GM19452 (cell line): Measurements from ENCODE around the gene CCDC136.

Experiments
- ATAC-seq: cut with Tn5 transposase; IDR thresholded peaks from one replicate; pipeline ENCODE4 v1.9.1; 2021; ENCODE audit not compliant: unreplicated experiment

Gene CCDC136

DNA sequence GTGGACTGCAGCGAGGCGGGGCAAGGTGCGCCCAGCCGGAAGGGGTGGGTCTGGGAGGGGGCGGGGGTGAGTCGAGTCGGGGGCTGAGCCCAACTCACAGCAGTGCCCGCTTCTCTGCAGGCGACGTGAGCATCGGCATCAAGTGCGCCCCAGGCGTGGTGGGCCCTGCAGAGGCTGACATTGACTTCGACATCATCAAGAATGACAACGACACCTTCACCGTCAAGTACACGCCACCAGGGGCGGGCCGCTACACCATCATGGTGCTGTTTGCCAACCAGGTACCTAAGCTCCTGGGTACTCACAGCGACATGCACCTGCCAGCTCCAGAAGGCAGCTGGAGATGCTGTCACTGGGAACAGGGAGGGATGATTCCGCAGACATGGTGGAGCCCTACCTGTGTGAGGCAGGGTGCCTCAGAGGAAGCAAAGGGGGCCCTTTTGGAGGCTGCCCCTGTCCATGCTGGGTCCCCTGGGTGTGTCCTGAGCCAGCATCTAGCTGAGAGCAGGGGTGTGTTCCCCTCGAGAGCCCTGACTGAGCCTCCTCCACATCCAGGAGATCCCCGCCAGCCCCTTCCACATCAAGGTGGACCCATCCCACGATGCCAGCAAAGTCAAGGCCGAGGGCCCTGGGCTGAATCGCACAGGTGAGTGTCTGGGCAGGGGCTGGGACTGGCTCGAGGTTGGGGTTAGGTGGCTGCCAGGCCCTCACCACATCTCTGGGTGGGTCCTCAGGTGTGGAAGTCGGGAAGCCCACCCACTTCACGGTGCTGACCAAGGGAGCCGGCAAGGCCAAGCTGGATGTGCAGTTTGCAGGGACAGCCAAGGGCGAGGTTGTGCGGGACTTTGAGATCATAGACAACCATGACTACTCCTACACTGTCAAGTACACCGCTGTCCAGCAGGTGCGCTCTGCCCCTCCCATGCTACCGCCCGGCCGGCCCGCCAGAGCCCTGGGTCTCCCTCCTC is 51.2 kb downstream of the CCDC136 start:
- no peak for ATAC-seq

DNA sequence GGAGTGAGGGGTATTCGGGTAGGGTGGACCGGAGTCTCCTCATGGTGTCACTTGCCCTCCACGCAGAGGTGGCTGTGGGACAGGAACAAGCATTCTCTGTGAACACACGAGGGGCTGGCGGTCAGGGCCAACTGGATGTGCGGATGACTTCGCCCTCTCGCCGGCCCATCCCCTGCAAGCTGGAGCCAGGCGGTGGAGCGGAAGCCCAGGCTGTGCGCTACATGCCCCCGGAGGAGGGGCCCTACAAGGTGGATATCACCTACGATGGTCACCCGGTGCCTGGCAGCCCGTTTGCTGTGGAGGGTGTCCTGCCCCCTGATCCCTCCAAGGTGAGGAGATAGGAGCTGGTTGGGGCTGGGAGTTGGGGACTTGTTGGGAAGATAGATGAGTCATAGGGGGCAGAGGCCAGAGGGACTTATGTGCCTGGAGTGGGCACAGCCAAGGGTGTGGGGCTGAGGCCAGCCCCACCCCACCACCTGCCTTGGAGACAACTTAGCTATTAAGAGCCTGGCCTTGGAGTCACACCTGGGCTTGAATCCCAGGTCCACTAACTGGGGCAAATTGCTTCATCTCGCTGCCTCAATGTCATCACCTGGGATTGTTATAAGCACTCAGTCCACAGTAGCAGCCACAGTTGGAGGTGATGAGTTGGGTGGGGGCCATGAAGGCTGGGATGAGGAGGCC is 52.3 kb downstream of the CCDC136 start:
- no peak for ATAC-seq

DNA sequence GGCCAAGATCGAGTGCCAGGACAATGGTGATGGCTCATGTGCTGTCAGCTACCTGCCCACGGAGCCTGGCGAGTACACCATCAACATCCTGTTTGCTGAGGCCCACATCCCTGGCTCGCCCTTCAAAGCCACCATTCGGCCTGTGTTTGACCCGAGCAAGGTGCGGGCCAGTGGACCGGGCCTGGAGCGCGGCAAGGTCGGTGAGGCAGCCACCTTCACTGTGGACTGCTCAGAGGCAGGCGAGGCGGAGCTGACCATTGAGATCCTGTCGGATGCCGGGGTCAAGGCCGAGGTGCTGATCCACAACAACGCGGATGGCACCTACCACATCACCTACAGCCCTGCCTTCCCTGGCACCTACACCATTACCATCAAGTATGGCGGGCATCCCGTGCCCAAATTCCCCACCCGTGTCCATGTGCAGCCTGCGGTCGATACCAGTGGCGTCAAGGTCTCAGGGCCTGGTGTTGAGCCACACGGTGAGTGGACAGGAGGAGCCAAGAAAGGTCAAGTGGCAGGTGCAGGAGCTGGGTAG is 53.1 kb downstream of the CCDC136 start:
- ATAC-seq, result no peak

DNA sequence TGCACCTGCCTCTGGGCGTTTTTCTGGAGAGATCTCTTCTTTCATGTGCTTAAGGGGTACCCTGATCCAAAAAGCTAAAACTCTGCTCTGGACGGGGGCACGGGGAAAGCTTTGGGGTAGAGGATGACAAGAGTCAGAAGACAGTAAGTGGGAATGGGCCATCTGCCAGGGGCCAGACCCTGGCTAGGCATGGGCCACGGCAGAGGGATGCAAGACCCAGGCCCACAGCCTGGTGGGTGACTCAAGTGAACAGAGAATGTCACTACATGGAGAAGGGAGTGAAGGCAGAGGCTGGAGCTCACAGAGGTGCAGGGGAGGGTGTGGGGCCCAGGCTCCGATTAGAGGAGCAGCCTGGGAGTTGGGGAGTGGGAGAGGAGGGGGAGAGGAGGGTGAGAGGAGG is 53.7 kb downstream of the CCDC136 start:
- ATAC-seq, result no peak

DNA sequence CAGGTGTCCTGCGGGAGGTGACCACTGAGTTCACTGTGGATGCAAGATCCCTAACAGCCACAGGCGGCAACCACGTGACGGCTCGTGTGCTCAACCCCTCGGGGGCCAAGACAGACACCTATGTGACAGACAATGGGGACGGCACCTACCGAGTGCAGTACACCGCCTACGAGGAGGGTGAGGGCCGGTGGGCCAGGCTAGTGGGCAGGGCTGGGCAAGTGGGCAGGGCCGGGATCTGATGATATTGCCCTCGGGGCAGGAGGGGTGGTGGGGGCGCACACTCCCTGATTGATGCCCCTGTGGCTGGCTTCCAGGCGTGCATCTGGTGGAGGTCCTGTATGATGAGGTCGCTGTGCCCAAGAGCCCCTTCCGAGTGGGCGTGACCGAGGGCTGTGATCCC is 54.2 kb downstream of the CCDC136 start:
- no peak for ATAC-seq

DNA sequence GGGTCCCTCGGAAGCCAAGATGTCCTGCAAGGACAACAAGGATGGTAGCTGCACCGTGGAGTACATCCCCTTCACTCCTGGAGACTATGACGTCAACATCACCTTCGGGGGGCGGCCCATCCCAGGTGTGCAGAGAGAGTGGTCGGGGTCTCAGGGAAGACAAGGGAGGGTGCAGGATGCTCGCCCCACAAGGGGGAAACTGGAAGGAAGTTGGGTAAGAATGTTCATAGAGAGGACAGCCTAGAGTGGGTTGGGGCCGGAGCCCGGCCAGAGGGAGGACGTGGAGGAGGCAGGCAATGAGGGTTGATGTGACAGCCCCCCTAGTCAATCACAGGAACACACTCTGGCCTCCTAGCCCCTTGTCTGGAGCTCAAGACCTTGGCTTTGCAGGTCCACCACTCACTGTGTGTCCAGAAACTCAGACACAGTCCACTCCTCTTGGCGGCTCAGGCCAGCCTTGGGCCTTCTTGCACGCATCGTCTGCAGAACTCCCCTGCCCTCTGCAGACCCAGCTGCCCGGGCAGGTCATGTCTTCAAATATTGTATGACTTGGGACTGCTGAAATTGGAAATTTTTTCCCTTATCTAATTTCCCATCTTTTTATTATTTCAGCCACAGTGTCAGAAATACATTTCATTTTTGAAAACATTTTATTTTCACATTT is 55.1 kb downstream of the CCDC136 start:
- no peak for ATAC-seq

DNA sequence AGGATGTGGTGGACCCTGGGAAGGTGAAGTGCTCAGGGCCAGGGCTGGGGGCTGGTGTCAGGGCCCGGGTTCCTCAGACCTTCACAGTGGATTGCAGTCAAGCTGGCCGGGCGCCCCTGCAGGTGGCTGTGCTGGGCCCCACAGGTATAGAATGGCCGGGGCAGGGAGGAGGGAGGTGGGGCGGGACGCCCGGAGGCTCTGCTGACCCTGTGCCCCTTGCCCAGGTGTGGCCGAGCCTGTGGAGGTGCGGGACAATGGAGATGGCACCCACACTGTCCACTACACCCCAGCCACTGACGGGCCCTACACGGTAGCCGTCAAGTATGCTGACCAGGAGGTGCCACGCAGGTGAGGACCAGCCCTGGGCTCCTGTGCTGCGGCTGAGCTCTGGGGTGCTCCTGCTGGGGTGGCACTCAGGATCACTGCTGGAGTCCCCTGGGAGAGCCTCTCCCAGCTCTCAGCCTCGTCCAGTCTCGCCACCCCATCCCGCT is 56.0 kb downstream of the CCDC136 start:
- ATAC-seq, result no peak

DNA sequence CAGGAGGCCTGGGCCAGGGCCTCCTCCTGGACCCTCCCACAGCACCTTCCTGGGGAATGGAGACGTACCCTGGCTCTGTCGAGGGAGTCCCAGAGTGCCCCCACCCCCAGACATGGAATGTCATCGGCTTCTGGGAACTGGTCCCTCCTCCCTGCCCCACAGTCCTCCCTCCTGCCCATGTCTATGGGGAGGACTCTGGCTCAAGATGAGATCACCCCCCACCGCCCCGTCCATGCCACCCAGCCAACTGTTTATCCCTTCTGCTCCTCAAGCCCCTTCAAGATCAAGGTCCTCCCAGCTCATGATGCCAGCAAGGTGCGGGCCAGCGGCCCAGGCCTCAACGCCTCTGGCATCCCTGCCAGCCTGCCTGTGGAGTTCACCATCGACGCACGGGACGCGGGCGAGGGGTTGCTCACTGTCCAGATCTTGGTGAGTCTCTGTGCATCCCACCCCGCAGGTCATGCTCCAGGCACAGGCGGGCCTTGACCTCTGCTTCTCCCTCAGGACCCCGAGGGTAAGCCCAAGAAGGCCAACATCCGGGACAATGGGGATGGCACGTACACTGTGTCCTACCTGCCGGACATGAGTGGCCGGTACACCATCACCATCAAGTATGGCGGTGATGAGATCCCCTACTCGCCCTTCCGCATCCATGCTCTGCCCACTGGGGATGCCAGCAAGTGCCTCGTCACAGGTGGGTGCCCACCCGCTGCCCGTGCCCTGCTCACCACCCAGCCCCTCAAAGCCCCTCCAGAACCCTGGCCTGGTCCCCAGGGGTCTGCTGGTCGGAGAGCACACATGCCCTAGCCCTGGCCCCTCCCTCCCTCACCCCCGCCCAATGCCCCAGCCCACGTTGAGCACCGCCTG is 56.8 kb downstream of the CCDC136 start:
- ATAC-seq, result no peak

DNA sequence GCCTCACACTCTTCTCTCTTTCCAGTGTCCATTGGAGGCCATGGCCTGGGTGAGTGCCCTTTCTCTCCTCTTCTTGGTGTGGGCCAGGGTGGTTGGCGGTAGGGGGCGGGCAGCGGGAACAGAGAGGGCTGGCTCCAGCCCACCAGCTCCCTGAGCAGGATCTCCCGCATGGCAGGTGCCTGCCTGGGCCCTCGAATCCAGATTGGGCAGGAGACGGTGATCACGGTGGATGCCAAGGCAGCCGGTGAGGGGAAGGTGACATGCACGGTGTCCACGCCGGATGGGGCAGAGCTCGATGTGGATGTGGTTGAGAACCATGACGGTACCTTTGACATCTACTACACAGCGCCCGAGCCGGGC is 57.4 kb downstream of the CCDC136 start:
- ATAC-seq, result no peak

DNA sequence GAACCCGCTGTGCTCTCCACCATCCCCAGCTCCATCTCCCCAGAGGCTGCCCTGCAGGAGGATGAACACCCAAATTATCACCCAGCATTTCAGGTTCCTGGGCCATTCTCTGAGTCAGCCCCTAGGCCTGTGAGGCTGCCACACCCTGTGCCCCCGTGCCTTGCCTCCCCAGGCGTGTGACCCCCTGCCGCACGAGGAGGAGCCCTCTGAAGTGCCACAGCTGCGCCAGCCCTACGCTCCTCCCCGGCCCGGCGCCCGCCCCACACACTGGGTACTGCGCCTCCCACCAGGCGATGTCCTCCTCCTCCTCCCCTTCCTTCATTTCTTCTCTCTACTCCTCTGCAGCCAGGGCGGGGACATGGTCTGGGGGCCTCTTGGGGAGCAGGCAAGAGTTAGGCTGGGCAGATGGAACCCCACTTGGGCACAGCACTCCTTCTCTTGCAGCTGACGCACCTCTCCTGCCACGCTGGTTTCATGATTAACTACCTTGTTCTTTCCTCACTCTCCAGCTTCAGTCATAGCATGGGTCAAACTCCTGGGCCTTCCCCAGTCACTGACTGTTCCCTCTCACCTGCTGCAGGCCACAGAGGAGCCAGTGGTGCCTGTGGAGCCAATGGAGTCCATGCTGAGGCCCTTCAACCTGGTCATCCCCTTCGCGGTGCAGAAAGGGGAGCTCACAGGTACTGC is 58.2 kb downstream of the CCDC136 start:
- no peak for ATAC-seq

DNA sequence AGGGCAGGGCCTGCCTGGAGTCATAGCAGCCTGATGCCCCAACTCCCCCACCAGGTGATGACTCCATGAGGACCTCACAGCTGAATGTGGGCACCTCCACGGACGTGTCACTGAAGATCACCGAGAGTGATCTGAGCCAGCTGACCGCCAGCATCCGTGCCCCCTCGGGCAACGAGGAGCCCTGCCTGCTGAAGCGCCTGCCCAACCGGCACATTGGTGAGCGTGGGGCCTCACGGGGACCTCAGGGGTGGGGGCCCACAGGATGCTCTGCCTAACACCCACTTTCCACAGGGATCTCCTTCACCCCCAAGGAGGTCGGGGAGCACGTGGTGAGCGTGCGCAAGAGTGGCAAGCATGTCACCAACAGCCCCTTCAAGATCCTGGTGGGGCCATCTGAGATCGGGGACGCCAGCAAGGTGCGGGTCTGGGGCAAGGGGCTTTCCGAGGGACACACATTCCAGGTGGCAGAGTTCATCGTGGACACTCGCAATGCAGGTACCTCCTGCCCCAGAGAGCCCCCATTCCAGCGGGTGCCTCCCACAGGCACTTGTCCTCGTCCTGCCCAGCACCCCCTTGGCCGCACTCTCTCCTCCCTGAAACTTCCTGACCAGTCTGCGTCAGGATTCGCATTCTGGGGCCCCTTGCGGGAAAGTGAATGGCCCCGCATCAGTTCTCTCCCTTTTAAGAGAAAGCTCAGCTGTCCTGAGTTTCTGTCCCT is 60.9 kb downstream of the CCDC136 start:
- no peak for ATAC-seq

DNA sequence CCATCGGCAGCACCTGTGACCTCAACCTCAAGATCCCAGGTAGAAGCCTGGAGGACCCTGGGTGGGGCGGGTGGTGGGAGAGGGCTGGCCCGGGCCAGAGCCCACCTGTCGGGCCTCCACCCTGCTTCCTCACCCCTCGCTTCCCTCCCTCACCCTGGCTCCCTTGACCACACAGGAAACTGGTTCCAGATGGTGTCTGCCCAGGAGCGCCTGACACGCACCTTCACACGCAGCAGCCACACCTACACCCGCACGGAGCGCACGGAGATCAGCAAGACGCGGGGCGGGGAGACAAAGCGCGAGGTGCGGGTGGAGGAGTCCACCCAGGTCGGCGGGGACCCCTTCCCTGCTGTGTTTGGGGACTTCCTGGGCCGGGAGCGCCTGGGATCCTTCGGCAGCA is 62.0 kb downstream of the CCDC136 start:
- no peak for ATAC-seq

DNA sequence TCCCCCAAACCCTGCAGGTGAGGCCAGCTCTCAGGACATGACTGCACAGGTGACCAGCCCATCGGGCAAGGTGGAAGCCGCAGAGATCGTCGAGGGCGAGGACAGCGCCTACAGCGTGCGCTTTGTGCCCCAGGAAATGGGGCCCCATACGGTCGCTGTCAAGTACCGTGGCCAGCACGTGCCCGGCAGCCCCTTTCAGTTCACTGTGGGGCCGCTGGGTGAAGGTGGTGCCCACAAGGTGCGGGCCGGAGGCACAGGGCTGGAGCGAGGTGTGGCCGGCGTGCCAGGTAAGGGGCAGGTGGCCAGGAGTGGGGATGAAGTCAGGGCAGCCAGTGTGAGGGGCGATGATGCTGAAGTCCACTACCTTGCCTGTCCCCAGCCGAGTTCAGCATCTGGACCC is 62.6 kb downstream of the CCDC136 start:
- ATAC-seq, result no peak

DNA sequence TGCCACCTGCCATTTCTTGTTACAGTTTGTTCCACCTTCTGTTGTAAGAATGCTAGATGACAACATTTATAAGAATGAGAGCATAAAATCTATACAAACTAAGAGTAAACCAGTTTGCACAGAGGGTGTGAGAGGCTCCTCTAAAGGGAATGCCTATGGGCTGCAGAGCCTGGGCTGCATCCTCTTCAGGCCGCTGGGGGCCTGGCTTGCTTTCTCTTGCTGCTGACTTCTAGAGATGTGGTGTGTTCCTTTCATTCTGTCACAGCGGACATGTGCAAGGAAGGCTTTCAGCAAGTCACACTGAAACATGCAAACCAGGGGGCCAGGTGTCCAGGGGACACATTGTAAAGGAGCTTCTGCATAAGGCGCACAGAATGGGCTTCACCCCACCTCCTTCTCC is 63.8 kb downstream of the CCDC136 start:
- ATAC-seq, result no peak

DNA sequence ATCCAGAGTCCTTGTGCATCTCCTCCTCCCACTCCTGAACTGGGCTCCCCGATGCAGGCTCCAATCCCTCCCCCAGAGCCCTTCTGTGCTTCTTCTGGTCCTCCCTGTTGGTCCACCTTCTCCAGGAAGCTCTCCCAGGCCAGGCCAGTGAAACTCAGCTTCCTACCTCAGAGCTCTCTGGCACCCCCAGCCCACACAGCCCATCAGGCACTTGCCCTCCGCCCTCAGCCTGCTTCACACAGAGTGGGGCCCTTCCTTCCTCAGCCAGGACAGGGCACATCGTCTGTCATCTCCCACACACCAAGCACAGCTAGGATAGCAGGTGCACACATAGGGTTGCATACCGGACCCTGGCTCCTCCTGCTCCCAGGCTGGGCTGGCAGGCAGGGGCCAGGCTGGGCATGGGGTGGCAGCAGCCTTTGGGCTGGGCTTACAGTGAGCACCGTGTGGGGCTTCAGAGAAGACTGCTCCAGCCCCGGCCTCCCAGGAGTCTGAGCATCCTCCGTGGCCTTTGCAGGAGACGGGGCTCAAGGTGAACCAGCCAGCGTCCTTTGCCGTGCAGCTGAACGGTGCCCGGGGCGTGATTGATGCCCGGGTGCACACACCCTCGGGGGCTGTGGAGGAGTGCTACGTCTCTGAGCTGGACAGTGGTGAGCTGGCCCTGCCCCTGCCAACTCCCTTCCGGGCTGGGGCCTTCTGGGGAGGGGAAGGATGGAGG is 64.4 kb downstream of the CCDC136 start:
- ATAC-seq, result no peak

DNA sequence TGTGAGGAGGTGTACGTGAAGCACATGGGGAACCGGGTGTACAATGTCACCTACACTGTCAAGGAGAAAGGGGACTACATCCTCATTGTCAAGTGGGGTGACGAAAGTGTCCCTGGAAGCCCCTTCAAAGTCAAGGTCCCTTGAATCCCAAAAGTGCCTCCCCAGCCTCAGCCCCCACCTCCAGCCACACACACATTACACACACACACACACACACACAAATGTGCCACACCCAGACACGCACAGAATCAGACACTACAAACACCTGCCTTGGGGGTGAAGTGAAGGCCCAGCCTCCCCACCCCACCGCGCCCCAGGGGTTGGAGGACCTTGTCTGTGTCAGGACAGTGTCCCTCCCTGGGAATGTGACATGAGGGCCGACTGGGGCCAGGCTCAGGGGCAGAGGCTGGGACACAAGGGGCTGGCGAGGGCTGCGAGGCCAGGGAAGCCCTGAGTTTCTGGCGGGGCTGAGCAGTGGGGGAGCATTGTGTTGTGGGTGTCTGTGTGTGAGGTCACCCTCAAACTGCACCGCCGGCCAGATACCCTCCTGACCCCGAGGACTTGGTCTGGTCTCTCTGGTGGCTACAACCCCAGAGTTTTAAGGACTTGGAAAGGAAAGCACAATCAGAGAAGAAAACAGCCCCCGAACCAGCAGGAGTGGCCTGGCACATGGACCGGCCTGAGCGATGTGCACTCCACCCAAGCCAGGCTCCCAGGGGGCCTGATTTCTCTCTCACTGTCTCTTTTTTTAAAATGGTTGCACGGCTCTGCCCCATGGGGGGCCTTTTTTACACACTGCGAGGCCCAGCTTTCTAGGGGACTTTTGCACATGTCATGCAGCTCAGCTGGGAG is 66.8 kb downstream of the CCDC136 start:
- ATAC-seq, result no peak

DNA sequence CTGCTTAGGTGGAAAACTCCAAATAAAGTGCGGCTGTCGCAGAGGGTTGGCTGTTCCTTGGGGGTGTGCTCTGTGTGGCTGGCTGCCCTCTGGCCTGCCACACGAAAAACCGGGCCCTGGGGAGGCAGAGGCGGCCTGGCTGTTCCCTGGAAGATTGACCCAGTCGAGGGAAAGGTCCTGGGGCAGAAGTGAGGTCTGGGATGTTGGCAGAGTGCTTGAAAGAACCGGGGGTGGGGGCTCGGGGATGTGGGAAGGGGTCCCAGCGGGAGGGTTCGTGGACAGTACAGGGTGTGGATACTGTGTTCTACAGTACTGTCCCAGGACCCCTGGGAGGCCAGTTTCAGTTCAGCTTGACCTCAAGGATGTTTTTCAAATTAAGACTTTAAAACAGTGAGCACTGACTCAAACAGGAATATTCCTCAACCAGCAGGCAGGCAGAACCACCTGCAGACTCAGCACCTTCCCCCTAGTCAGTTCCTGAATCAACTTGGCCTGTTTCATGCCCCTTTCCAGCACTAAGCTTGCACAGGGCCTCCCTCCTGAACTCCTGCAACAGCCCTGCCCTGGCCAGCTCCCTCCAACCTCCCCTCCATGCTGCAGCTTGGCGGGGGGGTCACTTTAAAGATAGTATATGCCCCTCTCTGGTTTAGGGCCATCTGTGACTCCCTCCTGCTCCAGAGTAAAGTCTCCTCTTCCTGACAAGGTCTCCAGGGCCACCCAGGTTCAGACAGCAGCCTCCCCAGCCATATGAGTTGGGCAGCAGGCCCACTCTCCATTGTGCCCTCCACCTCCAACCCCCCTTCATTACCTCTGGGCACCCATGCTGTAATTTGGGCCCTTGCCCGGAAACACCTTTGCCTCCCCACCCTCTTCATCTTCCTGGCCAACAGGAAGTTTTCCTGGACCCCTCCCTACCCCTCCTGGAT is 67.7 kb downstream of the CCDC136 start:
- no peak for ATAC-seq
